Gastrocnemius medialis (tissue), 4 donors: Measurements from ENCODE around the gene CDRT15L2.
"Not testable (repeated sequence)": the region's sequence is repeated elsewhere in the genome, so short reads cannot be mapped to it uniquely, and the experiment has no call there.

Experiments
- CTCF ChIP-seq, 5 experiments: fragments of 450-650 bp in 3 of 5; fragments of 200-600 bp in 2 of 5; sonication (generic) in 2 of 5; IDR thresholded peaks in 4 of 5; conservative IDR thresholded peaks in 1 of 5; 1 replicate in 4 of 5; 2 replicates in 1 of 5; pipeline ENCODE4 v1.5.1; 2016 to 2019; ENCODE audit warnings: antibody characterized with exemption in 5 of 5, mild to moderate bottlenecking in 3 of 5, moderate library complexity in 3 of 5
- POLR2A ChIP-seq, 2 donors: fragments of 450-650 bp; IDR thresholded peaks; one replicate each; pipeline ENCODE4 v1.6.1; 2017; ENCODE audit warnings: antibody characterized with exemption in 2 of 2, mild to moderate bottlenecking in 2 of 2, moderate library complexity in 2 of 2

- TF ChIP-seq CTCF (IDR thresholded peaks at IDR 0.05 in 4 of 5, conservative IDR thresholded peaks at IDR 0.05 in 1 of 5); POLR2A (IDR thresholded peaks at IDR 0.05): not testable (repeated sequence)
Measured at GRCh38 chr17:20547923-20548322, 31.6 kb upstream of the CDRT15L2 start.
